ENCODE measurements around the gene CTDSP1.

GRCh38 chr2:218357236-218358177 lies 42.2 kb upstream of the CTDSP1 start:
- TF ChIP-seq POLR2A (IDR thresholded peaks at IDR 0.05; ENCODE audit: low read depth, low read length) (no peak), TAF1 (IDR thresholded peaks at IDR 0.05; ENCODE audit: low read depth, low read length) (no peak), POLR2AphosphoS5 (IDR thresholded peaks at IDR 0.05; ENCODE audit: low read depth, low read length) (no peak), SPI1 (IDR thresholded peaks at IDR 0.05; ENCODE audit: low read depth, low read length) (no peak)
